Measurements from ENCODE around the gene HS3ST4. TPM values are rescaled to one million over a fixed set of nuclear protein-coding genes. Genes with fewer than 3 reads are reported as not detected.

HS3ST4 gene
- total and polyA plus RNA-seq, 2 donors (not counting 3 experiments of a cell fraction or from before 2014, with no cell fraction given) = not detected

- Histone ChIP-seq H3K9me3 (replicated peaks; ENCODE audit: control insufficient read depth, insufficient read depth, low read length) (peaks cover 8% of the 10 kb centered on the region), H3K4me2 (ENCODE audit: insufficient read depth, low read length) (no peak overlapping the region), H3K27ac (ENCODE audit: insufficient read depth, low read depth, low read length) (no peak overlapping the region), H3K4me1 (ENCODE audit: control insufficient read depth, extremely low read depth, insufficient read depth, low read length) (no peaks in the 10 kb centered on the region), H4K20me1 (replicated peaks; ENCODE audit: control insufficient read depth, extremely low read depth, insufficient read depth, low read length) (no peaks in the 10 kb centered on the region), H3K27me3 (ENCODE audit: control insufficient read depth in 2 of 2, insufficient read depth in 2 of 2, low read length in 2 of 2) (no peaks in the 10 kb centered on the region), H3K36me3 (ENCODE audit: control insufficient read depth in 2 of 2, extremely low read depth in 1 of 2, insufficient read depth in 2 of 2, low read length in 2 of 2) (no peaks in the 10 kb centered on the region), H3K9me1 (replicated peaks; ENCODE audit: control insufficient read depth, extremely low read depth, insufficient read depth, low read length) (no peaks in the 10 kb centered on the region), H3K4me3 (replicated peaks in 1 of 3; ENCODE audit: insufficient read depth in 1 of 3, low read depth in 1 of 3, low read length in 3 of 3) (no peak overlapping the region), H3K79me2 (ENCODE audit: control insufficient read depth, insufficient read depth, low read length) (no peaks in the 10 kb centered on the region), H2AFZ (ENCODE audit: low read depth, low read length) (no peak overlapping the region), H3K9ac (replicated peaks; ENCODE audit: extremely low read depth, insufficient read depth, low read length) (no peak overlapping the region)
- no peak for DNase-seq (ENCODE audit: low read depth, low spot score)
- no TSS peak for BruUV-seq (replicated peaks)
- dilution Hi-C loops (cut with MboI; ENCODE audit: extremely low pct_ligation_motif_present, low sequenced_read_pairs) (no loop called here), intact Hi-C loops (cut with micrococcal nuclease) (no loop called here)
- ChIA-PET POLR2A (no interaction called here), CTCF (no interaction called here)
- FAIRE-seq = no peak
- TF ChIP-seq MAX (IDR thresholded peaks at IDR 0.05; ENCODE audit: insufficient read depth, insufficient read length) (no peak), POLR2AphosphoS5 (IDR thresholded peaks at IDR 0.05; ENCODE audit: insufficient read depth, low read depth, low read length) (no peak), JUN (IDR thresholded peaks at IDR 0.05; ENCODE audit: borderline replicate concordance, insufficient read depth, insufficient read length, low read depth) (no peak), MYC (IDR thresholded peaks at IDR 0.05; ENCODE audit: low read depth, low read length) (no peak), EZH2 (IDR thresholded peaks at IDR 0.05; ENCODE audit: borderline replicate concordance, low read depth, low read length, severe bottlenecking) (no peak), GATA2 (IDR thresholded peaks at IDR 0.05; ENCODE audit: insufficient read depth, insufficient read length, low read depth, low read length) (no peak), POLR2A (IDR thresholded peaks at IDR 0.05; ENCODE audit: low read depth, low read length) (no peak), FOS (IDR thresholded peaks at IDR 0.05; ENCODE audit: borderline replicate concordance, insufficient read depth, low read length) (no peak)
- TF ChIP-seq, protein P1, sequence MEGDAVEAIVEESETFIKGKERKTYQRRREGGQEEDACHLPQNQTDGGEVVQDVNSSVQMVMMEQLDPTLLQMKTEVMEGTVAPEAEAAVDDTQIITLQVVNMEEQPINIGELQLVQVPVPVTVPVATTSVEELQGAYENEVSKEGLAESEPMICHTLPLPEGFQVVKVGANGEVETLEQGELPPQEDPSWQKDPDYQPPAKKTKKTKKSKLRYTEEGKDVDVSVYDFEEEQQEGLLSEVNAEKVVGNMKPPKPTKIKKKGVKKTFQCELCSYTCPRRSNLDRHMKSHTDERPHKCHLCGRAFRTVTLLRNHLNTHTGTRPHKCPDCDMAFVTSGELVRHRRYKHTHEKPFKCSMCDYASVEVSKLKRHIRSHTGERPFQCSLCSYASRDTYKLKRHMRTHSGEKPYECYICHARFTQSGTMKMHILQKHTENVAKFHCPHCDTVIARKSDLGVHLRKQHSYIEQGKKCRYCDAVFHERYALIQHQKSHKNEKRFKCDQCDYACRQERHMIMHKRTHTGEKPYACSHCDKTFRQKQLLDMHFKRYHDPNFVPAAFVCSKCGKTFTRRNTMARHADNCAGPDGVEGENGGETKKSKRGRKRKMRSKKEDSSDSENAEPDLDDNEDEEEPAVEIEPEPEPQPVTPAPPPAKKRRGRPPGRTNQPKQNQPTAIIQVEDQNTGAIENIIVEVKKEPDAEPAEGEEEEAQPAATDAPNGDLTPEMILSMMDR (IDR thresholded peaks at IDR 0.05; ENCODE audit: extremely low read depth in 1 of 2, insufficient read depth in 1 of 2, low read depth in 1 of 2, low read length in 2 of 2) = no peak
Observed at GRCh38 chr16:25872369-25873070, 180.8 kb downstream of the HS3ST4 start.

Measured in endothelial cell of umbilical vein (primary cell).